SK-N-MC (cell line): ENCODE measurements around the gene ZCCHC24.

Experiments
- EZH2 ChIP-seq: fragments of 200-600 bp; sonication (generic); IDR thresholded peaks from one replicate; pipeline ENCODE4 v1.6.1; 2017; ENCODE audit warnings: antibody characterized with exemption
- POLR2AphosphoS5 ChIP-seq: IDR thresholded peaks from 2 replicates; pipeline ENCODE4 v1.6.1; 2012; ENCODE audit warnings: mild to moderate bottlenecking, low read depth, low read length, borderline replicate concordance

- TF ChIP-seq POLR2AphosphoS5 = no peak
- no peak for TF ChIP-seq EZH2
Observed at GRCh38 chr10:79356104-79356503, 89.3 kb downstream of the ZCCHC24 start.
